Osteocyte (in vitro differentiated cells): ENCODE data around the gene CBR4. TPM values are rescaled to one million over a fixed set of nuclear protein-coding genes. Genes with fewer than 3 reads are reported as not detected.
"Not testable (repeated sequence)": the region's sequence is repeated elsewhere in the genome, so short reads cannot be mapped to it uniquely, and the experiment has no call there.

ENCODE experiments used
- DNase-seq: peaks from one replicate; pipeline ENCODE4 v3.0.0; 2021; ENCODE audit warnings: mixed read lengths; ENCODE audit not compliant: unreplicated experiment; ENCODE audit errors: extremely low spot score
- H3K27ac Mint-ChIP-seq: one replicate; pipeline ENCODE4 v1.8.0; 2021; ENCODE audit warnings: mild to moderate bottlenecking, mixed read lengths; ENCODE audit not compliant: unreplicated experiment
- H3K27me3 Mint-ChIP-seq: one replicate; pipeline ENCODE4 v1.8.0; 2021; ENCODE audit warnings: mixed read lengths; ENCODE audit not compliant: unreplicated experiment
- H3K36me3 Mint-ChIP-seq: one replicate; pipeline ENCODE4 v1.8.0; 2021; ENCODE audit warnings: mixed read lengths; ENCODE audit not compliant: unreplicated experiment
- H3K4me1 Mint-ChIP-seq: one replicate; pipeline ENCODE4 v1.8.0; 2021; ENCODE audit warnings: mixed read lengths; ENCODE audit not compliant: unreplicated experiment
- H3K4me3 Mint-ChIP-seq: one replicate; pipeline ENCODE4 v1.8.0; 2021; ENCODE audit warnings: mild to moderate bottlenecking, moderate library complexity, mixed read lengths; ENCODE audit not compliant: unreplicated experiment
- H3K9me3 Mint-ChIP-seq: one replicate; pipeline ENCODE4 v1.8.0; 2021; ENCODE audit warnings: mixed read lengths; ENCODE audit not compliant: unreplicated experiment
- total RNA-seq: library from RNA; stranded (reverse); gene quantifications from 2 replicates; pipeline ENCODE4 v1.2.1, GENCODE V29; 2021
- TF ChIP-seq, protein P1 (sequence below): fragments of 200-600 bp; sonication (generic); IDR thresholded peaks from 2 replicates; pipeline ENCODE4 v1.5.0; 2021; ENCODE audit warnings: antibody characterized with exemption, mild to moderate bottlenecking, moderate library complexity

CBR4 gene
- total RNA-seq, 1 donor from 2014 or later = 20.8 TPM

DNA sequence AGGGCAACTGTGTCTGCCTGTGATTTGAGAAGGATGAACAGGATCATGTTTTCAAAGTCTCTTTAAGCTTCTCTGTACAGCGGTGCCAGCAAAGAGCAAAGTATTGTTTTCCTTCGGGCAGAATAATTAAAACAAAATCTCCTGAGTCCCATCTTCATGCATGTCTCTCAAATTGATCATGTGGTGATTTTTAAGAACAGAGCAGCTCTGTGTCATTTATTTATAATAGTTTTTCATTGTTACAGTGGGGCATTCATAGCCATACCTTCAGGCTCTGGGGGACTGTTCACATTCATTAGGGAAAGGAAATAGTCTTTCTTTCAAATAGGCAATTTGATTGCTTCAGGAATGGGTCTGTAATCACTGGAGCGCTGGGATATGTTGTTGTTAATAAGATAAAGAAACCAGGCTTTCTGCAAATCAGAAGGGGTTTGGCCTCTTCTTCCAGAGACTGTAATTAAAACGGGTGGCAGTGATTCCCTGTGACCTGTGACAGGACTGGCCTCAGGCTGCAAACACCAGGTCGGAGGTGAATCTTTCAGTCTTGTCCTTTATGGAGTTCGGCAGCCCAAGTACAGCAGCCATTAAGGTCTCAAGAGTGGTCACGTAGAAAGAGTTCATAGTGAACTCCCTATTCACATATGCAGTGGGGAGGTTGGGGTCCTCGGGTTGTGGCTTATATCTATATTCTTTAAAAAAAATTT, 29.3 kb upstream of the CBR4 start:
- H3K4me3 Mint-ChIP-seq = no peak overlapping the region
- DNase-seq = no peak
- H3K27ac Mint-ChIP-seq = no peak overlapping the region
- TF ChIP-seq, protein P1, sequence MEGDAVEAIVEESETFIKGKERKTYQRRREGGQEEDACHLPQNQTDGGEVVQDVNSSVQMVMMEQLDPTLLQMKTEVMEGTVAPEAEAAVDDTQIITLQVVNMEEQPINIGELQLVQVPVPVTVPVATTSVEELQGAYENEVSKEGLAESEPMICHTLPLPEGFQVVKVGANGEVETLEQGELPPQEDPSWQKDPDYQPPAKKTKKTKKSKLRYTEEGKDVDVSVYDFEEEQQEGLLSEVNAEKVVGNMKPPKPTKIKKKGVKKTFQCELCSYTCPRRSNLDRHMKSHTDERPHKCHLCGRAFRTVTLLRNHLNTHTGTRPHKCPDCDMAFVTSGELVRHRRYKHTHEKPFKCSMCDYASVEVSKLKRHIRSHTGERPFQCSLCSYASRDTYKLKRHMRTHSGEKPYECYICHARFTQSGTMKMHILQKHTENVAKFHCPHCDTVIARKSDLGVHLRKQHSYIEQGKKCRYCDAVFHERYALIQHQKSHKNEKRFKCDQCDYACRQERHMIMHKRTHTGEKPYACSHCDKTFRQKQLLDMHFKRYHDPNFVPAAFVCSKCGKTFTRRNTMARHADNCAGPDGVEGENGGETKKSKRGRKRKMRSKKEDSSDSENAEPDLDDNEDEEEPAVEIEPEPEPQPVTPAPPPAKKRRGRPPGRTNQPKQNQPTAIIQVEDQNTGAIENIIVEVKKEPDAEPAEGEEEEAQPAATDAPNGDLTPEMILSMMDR = no peak
- H3K4me1 Mint-ChIP-seq = peaks cover 6% of the 10 kb centered on the region
- H3K36me3 Mint-ChIP-seq = no peaks in the 10 kb centered on the region
- H3K27me3 Mint-ChIP-seq = no peaks in the 10 kb centered on the region
- no peaks in the 10 kb centered on the region for H3K9me3 Mint-ChIP-seq

DNA sequence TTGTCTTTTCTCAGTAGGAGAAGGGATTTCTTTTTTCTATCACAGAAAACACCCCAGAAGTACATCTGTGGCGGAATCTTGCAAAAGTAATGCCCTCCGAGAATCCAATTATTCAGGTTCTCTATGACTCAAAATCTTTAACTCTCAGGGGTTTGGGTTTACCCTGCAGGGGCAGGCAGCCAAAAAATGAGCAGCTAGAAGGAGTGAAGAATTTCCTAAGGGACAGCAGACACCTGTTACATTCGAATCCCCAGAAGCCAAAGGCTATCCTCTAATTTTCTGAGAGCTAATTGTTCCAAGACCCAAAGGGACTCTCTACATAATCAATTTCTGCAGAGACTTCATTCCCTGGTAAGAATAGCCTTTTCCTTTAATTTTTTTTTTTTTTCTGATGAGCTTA, 27.5 kb upstream of the CBR4 start:
- H3K27me3 Mint-ChIP-seq = no peaks in the 10 kb centered on the region
- TF ChIP-seq, protein P1 = no peak
- no peak for DNase-seq
- H3K4me3 Mint-ChIP-seq = no peak overlapping the region
- no peaks in the 10 kb centered on the region for H3K9me3 Mint-ChIP-seq
- H3K36me3 Mint-ChIP-seq = no peaks in the 10 kb centered on the region
- peaks cover 6% of the 10 kb centered on the region for H3K4me1 Mint-ChIP-seq
- H3K27ac Mint-ChIP-seq = no peak overlapping the region

DNA sequence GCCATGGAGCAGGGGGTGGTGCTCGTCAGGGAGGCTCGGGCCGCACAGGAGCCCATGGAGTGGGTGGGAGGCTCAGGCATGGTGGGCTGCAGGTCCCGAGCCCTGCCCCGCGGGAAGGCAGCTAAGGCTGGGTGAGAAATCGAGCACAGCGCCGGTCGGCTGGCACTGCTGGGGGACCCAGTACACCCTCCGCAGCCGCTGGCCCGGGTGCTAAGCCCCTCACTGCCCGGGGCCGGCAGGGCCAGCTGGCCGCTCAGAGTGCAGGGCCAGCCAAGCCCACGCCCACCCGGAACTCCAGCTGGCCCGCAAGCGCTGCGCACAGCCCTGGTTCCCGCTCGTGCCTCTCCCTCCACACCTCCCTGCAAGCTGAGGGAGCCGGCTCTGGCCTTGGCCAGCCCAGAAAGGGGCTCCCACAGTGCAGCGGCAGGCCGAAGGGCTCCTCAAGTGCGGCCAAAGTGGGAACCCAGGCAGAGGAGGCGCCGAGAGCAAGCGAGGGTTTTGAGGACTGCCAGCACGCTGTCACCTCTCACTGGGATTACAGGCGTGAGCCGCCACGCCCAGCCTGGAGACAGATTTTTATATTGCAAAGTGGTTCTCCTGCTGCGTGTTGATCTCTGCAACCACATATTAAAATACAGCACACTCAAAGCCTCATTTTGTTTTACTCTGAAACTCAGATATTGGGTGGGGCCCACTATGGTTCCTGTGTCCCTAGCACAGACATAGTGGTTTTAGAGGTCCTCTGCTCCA, 26.0 kb upstream of the CBR4 start:
- H3K4me3 Mint-ChIP-seq, H3K27me3 Mint-ChIP-seq, H3K36me3 Mint-ChIP-seq, H3K27ac Mint-ChIP-seq, H3K4me1 Mint-ChIP-seq, DNase-seq, H3K9me3 Mint-ChIP-seq: not testable (repeated sequence)

DNA sequence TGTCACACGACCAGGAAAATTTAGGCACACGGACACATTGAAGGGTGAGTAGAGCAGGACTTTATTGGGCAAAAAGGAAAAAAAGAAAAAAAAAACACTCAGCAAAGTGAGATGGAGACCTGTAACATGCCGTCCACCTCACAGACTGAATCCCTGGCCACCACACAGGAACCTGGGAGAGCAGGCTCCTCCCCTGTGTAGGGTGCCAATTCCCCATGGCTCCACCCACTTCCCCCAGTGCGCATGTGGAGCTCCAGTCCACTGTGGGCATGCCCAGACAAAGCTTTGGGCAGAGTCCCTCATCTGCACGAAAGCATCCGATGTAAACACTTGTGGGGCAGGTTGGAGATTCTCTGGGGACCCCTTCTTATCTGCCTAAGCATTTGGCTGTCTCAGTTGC, 23.6 kb upstream of the CBR4 start:
- no peaks in the 10 kb centered on the region for H3K4me1 Mint-ChIP-seq
- peaks cover 3% of the 10 kb centered on the region for H3K27me3 Mint-ChIP-seq
- no peak for DNase-seq
- H3K27ac Mint-ChIP-seq = no peak overlapping the region
- TF ChIP-seq, protein P1 = no peak
- no peaks in the 10 kb centered on the region for H3K36me3 Mint-ChIP-seq
- H3K9me3 Mint-ChIP-seq = no peaks in the 10 kb centered on the region
- no peak overlapping the region for H3K4me3 Mint-ChIP-seq

DNA sequence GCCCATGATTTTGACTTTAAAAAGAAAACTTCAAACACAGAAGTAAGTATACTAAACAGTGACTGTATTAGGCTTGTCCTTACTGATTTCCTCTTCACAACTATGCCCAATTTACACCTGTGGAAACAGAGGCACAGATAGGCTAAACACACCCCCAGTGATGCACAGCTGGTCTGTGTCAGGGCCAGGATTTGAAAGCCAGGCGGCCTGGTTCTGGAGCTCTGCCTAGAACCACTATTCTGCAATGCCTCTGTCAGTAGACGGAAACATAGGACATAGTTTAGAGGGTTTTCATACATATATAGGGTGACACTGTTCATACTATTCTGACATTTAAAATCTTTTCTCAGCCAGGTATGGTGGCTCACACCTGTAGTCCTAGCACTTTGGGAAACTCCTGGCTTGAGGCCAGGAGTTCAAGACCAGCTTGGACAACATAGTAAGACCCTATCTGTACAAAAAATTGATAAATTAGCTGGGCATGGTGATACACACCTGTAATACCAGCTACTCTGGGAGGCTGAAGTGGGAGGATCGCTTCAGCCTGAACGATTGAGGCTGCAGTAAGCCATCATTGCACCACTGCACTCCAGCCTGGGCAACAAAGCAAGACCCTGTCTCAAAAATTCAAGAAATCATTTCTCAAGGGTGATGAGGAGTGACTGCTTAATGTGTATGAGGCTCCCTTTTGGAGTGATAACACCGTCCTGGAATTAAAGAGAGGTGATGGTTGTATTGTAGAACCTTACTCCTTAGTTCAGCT, 23.0 kb upstream of the CBR4 start:
- TF ChIP-seq, protein P1 = no peak
- Mint-ChIP-seq H3K36me3 (no peaks in the 10 kb centered on the region), H3K9me3 (peaks cover under 1% of the 10 kb centered on the region), H3K4me3 (no peak overlapping the region), H3K27me3 (peaks cover 3% of the 10 kb centered on the region), H3K4me1 (no peaks in the 10 kb centered on the region), H3K27ac (no peak overlapping the region)
- no peak for DNase-seq
